Measurements from ENCODE around the gene RAMACL. TPM values are rescaled to one million over a fixed set of nuclear protein-coding genes. Genes with fewer than 3 reads are reported as not detected.

The RAMACL gene
- total RNA-seq, 1 experiment from 2014 or later: 0.77 TPM

- no peak for DNase-seq (ENCODE audit: low spot score)
These were observed 36.8 kb upstream of the RAMACL start for GRCh38 chr6:166623318-166623717.

GRCh38 chr6:166621114-166621540 lies 34.6 kb upstream of the RAMACL start:
- ChIA-PET POLR2A (ENCODE audit: low non-redundant PET) (no interaction called here), CTCF (no interaction called here)
- BruUV-seq (replicated peaks): no TSS peak
- Histone ChIP-seq H3K36me3 (ENCODE audit: insufficient read depth, low read length, poor library complexity, severe bottlenecking) (no peaks in the 10 kb centered on the region), H3K27ac (ENCODE audit: low read depth, low read length, poor library complexity, severe bottlenecking) (no peak overlapping the region), H3K27me3 (replicated peaks; ENCODE audit: insufficient read depth, low read depth, low read length, poor library complexity) (no peaks in the 10 kb centered on the region), H3K4me1 (ENCODE audit: insufficient read depth, low read length, poor library complexity, severe bottlenecking) (peaks cover 33% of the 10 kb centered on the region), H3K9me3 (ENCODE audit: low read depth, low read length, poor library complexity, severe bottlenecking) (no peaks in the 10 kb centered on the region), H3K4me3 (ENCODE audit: low read depth, low read length, poor library complexity, severe bottlenecking) (no peak overlapping the region)
- intact Hi-C loops (cut with micrococcal nuclease; ENCODE audit: unreplicated experiment): loop anchor here (10.0 kb wide), 1 partner anchor 346 kb away; no protein-coding TSS in a partner anchor
- TF ChIP-seq EZH2 (IDR thresholded peaks at IDR 0.05; ENCODE audit: borderline replicate concordance, low read depth, low read length, poor library complexity, severe bottlenecking): no peak
- TF ChIP-seq, protein P1, sequence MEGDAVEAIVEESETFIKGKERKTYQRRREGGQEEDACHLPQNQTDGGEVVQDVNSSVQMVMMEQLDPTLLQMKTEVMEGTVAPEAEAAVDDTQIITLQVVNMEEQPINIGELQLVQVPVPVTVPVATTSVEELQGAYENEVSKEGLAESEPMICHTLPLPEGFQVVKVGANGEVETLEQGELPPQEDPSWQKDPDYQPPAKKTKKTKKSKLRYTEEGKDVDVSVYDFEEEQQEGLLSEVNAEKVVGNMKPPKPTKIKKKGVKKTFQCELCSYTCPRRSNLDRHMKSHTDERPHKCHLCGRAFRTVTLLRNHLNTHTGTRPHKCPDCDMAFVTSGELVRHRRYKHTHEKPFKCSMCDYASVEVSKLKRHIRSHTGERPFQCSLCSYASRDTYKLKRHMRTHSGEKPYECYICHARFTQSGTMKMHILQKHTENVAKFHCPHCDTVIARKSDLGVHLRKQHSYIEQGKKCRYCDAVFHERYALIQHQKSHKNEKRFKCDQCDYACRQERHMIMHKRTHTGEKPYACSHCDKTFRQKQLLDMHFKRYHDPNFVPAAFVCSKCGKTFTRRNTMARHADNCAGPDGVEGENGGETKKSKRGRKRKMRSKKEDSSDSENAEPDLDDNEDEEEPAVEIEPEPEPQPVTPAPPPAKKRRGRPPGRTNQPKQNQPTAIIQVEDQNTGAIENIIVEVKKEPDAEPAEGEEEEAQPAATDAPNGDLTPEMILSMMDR (conservative IDR thresholded peaks at IDR 0.05; ENCODE audit: low read depth, low read length): no peak
- DNase-seq (ENCODE audit: low spot score): no peak

More at GRCh38 chr6:166623318-166623717, 36.8 kb upstream of the RAMACL start:
- no peak overlapping the region for H3K27ac ChIP-seq (ENCODE audit: low read depth, low read length, poor library complexity, severe bottlenecking)
- no peaks in the 10 kb centered on the region for H3K27me3 ChIP-seq (replicated peaks; ENCODE audit: insufficient read depth, low read depth, low read length, poor library complexity)
- intact Hi-C loops (cut with micrococcal nuclease; ENCODE audit: unreplicated experiment): loop anchor here (10.0 kb wide), 1 partner anchor 349 kb away; no protein-coding TSS in a partner anchor
- H3K4me1 ChIP-seq (ENCODE audit: insufficient read depth, low read length, poor library complexity, severe bottlenecking): peaks cover 36% of the 10 kb centered on the region
- POLR2A ChIA-PET (ENCODE audit: low non-redundant PET): no interaction called here
- CTCF ChIA-PET: no interaction called here
- BruUV-seq (replicated peaks): no TSS peak
- no peak overlapping the region for H3K4me3 ChIP-seq (ENCODE audit: low read depth, low read length, poor library complexity, severe bottlenecking)
- no peak for TF ChIP-seq EZH2 (IDR thresholded peaks at IDR 0.05; ENCODE audit: borderline replicate concordance, low read depth, low read length, poor library complexity, severe bottlenecking)
- TF ChIP-seq, protein P1 (conservative IDR thresholded peaks at IDR 0.05; ENCODE audit: low read depth, low read length): no peak
- H3K36me3 ChIP-seq (ENCODE audit: insufficient read depth, low read length, poor library complexity, severe bottlenecking): no peaks in the 10 kb centered on the region
- H3K9me3 ChIP-seq (ENCODE audit: low read depth, low read length, poor library complexity, severe bottlenecking): no peaks in the 10 kb centered on the region

DNA sequence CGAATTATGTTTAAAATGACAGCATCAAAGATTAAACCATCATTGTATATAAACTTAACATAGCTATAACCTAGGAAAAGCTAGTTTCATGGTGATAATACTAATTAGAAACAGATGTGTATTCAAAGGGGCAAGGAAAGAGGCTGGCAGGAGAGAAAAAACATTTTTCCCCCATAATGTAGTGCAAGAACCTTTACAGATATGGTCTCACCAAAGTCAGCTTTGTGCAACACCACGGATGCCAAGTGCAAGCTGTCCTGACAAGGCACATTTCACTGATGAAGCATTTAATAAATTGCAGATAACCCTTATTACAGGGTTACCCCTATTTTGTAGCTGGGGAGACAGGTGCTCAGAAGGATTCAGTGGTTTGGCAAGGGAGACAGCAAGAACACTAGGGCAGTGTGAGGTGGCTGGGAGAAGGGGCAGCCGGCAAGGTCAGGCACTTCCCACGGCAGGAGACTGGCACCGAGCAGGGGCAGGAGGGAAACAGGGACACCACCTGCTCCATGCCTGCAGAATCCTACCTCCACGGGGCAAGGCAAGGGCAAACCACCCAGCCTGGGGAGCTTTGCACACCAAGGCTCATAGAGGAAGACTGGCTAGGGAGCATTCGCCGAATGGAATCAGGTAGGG lies 34.1 kb upstream of the RAMACL start:
- Histone ChIP-seq H3K27ac (ENCODE audit: low read depth, low read length, poor library complexity, severe bottlenecking) (no peak overlapping the region), H3K27me3 (replicated peaks; ENCODE audit: insufficient read depth, low read depth, low read length, poor library complexity) (no peaks in the 10 kb centered on the region), H3K36me3 (ENCODE audit: insufficient read depth, low read length, poor library complexity, severe bottlenecking) (no peaks in the 10 kb centered on the region), H3K4me3 (ENCODE audit: low read depth, low read length, poor library complexity, severe bottlenecking) (no peak overlapping the region), H3K9me3 (ENCODE audit: low read depth, low read length, poor library complexity, severe bottlenecking) (no peaks in the 10 kb centered on the region), H3K4me1 (ENCODE audit: insufficient read depth, low read length, poor library complexity, severe bottlenecking) (peaks cover 28% of the 10 kb centered on the region)
- CTCF ChIA-PET: no interaction called here
- TF ChIP-seq, protein P1 (conservative IDR thresholded peaks at IDR 0.05; ENCODE audit: low read depth, low read length): no peak
- TF ChIP-seq EZH2 (IDR thresholded peaks at IDR 0.05; ENCODE audit: borderline replicate concordance, low read depth, low read length, poor library complexity, severe bottlenecking): no peak
- peak; percentile 15 for DNase-seq (ENCODE audit: low spot score)
- BruUV-seq (replicated peaks): no TSS peak
- POLR2A ChIA-PET (ENCODE audit: low non-redundant PET): no interaction called here
- intact Hi-C loops (cut with micrococcal nuclease; ENCODE audit: unreplicated experiment): loop anchor here (10.0 kb wide), 1 partner anchor 346 kb away; no protein-coding TSS in a partner anchor

All from A673 (cell line).